ENCODE results near the gene MMP2. TPM values are rescaled to one million over a fixed set of nuclear protein-coding genes. Genes with fewer than 3 reads are reported as not detected.

Gene MMP2
- total RNA-seq, 1 donor from 2014 or later, result 0.32 TPM

GRCh38 chr16:55468352-55468990 is 10.5 kb upstream of the MMP2 start:
- intact Hi-C loops (cut with micrococcal nuclease), result loop anchor here (10.0 kb wide), 1 partner anchor 1236 kb away; no protein-coding TSS in a partner anchor

GRCh38 chr16:55469821-55470532 is 9.0 kb upstream of the MMP2 start:
- intact Hi-C loops (cut with micrococcal nuclease), result loop anchor here (10.0 kb wide), 2 partner anchors 725 to 1235 kb away; partner anchors contain the start of gene GNAO1

DNA sequence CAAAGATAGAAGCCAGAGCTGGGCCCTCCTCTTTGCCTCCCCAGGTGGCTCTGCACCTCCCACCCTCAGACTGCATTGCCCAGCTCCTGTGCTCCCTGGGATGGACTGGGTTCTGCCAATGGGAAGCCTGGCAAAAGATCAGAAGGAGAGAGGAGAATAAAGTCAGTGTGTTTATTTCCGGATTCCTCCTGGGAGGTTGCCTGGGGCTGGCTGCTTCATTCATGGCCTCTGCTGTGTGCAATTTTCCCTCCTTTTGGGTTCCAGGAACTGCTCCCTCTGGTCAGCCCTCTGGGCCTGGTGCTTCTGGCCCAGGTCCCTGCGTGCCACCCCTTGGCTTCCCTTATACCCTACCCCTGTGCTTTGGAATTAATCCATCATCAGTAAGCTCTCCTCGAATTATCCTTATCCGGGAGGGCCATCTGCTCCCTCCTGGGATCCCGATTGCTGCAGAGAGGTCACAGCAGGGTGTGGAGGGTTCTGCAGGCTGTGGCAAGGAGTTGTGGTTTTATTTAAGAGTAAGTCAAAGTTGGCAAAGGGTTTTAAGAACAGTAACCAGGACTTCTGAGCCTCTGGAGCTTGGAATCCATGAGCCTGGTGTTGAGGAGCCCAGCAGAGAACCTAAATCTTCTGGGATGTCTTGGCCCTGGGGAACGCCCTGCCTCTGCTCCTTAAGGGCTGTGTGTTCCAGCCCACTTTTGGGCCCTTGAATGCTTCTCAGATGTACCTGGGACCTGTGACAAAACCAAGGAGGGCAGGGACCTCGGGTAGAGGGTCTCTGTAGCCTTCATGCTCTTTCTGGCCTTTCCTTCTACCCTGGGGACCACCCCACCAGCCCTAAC is 8.2 kb upstream of the MMP2 start:
- intact Hi-C loops (cut with micrococcal nuclease), result loop anchor here (10.0 kb wide), 1 partner anchor 724 kb away; the partner anchor contains the start of gene GNAO1

- intact Hi-C loops (cut with micrococcal nuclease), result loop anchor here (10.0 kb wide), 1 partner anchor 723 kb away; the partner anchor contains the start of gene GNAO1
Measured at GRCh38 chr16:55471448-55472097, 7.4 kb upstream of the MMP2 start.

- intact Hi-C loops (cut with micrococcal nuclease), result loop anchor here (10.0 kb wide), 1 partner anchor 721 kb away; the partner anchor contains the start of gene GNAO1
Measured at GRCh38 chr16:55473587-55473986, 5.4 kb upstream of the MMP2 start.

DNA sequence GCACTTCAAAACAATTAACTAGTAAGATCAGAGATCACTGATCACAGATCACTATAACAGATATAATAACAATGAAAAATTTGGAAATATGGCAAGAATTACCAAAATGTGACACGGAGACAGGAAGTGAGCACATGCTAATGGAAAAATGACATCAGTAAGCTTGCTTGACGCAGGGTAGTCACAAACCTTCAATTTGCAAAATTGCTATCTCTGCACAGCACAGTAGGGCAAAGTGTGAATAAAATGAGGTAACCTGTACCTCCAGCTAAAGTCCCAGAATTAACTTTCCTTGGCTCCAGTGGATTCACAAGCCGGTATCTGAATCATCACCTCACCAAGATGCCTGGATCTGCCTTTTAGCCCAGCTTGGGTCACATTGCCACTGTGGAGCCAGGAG is 4.2 kb upstream of the MMP2 start:
- intact Hi-C loops (cut with micrococcal nuclease), result loop anchor here (10.0 kb wide), 1 partner anchor 720 kb away; the partner anchor contains the start of gene GNAO1

DNA sequence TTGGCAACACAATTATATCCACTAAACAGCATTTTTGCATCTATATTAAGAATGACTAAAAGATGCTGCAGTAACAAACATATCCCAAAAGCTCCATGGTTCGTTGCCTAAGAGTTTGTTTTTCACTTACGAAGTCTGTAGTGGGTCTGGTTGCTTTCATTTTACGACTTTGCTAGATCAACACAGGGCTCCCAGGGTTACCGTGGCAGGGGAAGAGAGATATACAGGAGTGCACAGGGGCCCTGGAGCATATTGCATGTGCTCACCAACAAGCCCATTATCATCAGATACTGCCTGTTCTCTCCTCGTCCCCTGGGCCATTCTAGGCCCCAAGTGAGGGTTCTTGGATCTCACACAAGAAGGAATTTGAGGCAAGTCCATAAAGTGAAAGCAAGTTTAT is 3.1 kb upstream of the MMP2 start:
- intact Hi-C loops (cut with micrococcal nuclease), result loop anchor here (10.0 kb wide), 1 partner anchor 719 kb away; the partner anchor contains the start of gene GNAO1

DNA sequence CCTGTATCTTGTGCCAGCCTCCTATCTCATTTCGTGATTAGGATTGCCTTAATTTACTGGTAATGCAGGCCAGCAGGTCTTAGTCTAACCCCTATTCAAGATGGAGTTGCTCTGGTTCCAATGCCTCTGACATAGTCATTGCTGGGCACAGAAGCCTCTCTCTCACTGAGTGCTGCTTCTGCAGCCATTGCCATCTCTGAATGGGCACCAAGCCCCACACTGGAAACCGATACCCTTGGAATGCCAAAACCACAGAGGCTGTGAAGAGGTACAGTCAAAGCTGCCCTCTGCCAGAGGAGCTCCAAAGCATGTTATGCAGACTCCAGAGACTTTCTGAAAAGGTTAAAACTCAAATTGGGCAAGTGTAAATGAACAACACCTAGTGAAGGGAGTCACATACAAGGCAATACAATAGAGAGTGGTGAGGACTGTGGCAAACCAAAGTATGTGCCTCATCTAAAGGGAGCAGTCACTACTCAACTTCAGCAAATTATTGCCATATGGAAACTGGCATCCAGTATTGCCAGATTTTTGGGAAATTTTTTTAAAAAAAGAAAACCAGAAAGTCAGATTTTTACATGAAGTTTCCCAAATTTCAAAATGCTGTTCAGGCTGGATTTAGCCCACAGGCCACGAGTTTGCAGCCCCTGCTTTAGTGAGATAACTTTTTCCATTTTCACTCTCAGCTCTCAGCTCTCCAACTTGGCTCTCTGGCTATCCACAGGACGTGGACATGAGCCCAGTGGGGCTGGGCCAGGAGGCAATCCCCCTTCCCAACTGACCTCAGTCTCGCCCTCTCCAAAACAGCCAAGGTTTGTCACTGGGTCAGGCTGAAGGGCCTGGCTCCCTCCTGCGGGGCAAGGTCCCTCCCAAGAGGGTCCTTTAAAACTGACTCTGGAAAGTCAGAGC is 2.1 kb upstream of the MMP2 start:
- intact Hi-C loops (cut with micrococcal nuclease), result loop anchor here (10.0 kb wide), 1 partner anchor 718 kb away; the partner anchor contains the start of gene GNAO1

DNA sequence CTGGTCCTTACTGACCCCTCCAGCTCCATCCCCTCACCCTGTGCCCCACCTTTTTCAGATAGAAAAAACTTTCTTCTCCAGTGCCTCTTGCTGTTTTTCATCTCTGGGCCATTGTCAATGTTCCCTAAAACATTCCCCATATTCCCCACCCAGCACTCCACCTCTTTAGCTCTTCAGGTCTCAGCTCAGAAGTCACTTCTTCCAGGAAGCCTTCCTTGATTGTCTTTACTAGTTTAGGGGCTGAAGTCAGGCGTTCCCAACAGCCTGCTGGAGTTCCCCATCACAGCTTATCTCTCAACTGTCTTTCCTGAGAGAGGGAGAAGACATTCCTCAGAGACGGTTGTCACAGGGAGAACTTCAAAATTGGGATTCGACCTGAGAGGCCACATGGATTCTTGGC is 1.3 kb upstream of the MMP2 start:
- intact Hi-C loops (cut with micrococcal nuclease), result loop anchor here (10.0 kb wide), 1 partner anchor 717 kb away; the partner anchor contains the start of gene GNAO1

- intact Hi-C loops (cut with micrococcal nuclease), result loop anchor here (10.0 kb wide), 1 partner anchor 715 kb away; the partner anchor contains the start of gene GNAO1
Measured at GRCh38 chr16:55479430-55480140, 587 bp downstream of the MMP2 start.

DNA sequence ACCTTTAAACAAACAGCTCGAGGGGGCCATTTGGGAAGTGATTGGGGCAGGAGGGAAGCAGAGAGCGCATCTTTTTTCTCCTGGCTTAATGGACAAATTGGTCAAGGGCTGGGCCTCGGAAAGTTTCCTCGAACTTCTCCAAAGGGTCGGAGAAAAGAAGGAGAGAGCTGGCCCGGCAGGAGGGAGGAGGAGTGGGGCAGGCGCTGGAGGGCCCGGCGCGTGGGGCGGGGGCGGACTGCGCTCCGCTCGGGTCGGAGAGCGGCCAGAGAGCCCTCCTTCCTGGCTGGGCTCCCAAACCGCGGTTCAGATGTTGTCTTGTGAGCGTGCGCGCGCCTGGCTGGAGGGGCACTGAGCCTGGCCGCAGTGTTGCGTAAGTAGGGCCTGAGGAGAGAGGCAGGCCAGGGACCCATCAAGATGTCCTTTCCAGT is 1.2 kb downstream of the MMP2 start:
- intact Hi-C loops (cut with micrococcal nuclease), result no loop called here

- intact Hi-C loops (cut with micrococcal nuclease), result no loop called here
Measured at GRCh38 chr16:55481023-55481422, 2.0 kb downstream of the MMP2 start.

- intact Hi-C loops (cut with micrococcal nuclease), result no loop called here
Measured at GRCh38 chr16:55482056-55482455, 3.1 kb downstream of the MMP2 start.

GRCh38 chr16:55487048-55487803 is 8.2 kb downstream of the MMP2 start:
- intact Hi-C loops (cut with micrococcal nuclease), result no loop called here

- intact Hi-C loops (cut with micrococcal nuclease), result no loop called here
Measured at GRCh38 chr16:55488306-55488705, 9.3 kb downstream of the MMP2 start.

DNA sequence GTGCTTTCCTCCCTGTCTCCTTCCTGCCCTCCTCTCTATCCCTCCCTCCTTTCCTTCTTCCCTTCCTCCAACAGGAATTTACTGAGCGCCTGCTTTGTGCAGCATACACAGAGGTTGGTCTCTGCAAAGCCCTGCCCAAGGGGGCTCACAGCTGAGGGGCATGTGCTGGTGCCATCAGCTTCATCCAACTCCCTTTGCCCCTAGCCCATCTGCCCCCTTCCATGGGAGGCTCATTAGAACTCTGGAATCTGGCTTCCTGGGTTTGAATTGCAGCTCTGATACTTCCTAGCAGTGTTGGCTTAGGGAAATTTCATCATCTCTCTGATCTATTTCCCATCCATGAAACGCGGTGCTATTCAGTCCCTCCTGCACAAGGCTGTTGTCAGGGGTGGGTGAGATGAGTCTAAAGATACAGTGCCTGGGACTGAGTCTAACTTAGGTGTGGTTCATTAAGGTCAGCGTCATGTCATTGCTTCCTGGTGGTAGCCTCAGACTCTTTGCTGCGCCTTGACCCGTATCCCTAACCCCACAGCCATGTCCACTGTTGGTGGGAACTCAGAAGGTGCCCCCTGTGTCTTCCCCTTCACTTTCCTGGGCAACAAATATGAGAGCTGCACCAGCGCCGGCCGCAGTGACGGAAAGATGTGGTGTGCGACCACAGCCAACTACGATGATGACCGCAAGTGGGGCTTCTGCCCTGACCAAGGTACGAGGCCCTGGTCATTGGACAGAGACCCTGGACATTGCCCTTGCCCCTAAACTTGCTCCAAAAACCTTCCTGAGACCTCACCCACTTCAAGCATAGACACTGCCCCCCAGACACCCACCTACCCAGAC is 10.3 kb downstream of the MMP2 start:
- intact Hi-C loops (cut with micrococcal nuclease), result no loop called here

DNA sequence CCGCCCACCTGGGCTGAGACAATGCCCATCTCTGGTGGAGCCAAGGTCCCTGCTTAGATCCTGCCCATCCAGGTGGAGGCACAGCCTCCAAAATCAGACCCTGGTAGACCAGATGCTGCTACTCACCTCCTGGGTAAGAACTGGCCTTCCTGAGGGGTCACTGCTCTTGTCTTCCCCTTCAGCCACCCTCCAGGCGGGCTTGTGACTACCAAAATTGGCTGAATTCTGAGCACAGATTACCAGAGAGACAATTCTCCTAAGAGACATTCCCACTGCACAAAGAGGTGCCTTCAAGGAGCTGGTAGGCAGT is 10.9 kb downstream of the MMP2 start:
- intact Hi-C loops (cut with micrococcal nuclease), result no loop called here

- intact Hi-C loops (cut with micrococcal nuclease), result no loop called here
Measured at GRCh38 chr16:55490301-55490700, 11.3 kb downstream of the MMP2 start.

Data from T-helper 1 cell treated with Interleukin-12 subunit alpha and Interleukin-12 subunit beta and Interleukin-4 antibody, amounts not matched to agents 30 ng/mL and 1 ng/mL, for 36 hours (primary cell).